OCI-LY7 (cell line): ENCODE measurements around the gene WWOX. TPM values are rescaled to one million over a fixed set of nuclear protein-coding genes. Genes with fewer than 3 reads are reported as not detected.

Experiments
- BruUV-seq: library from RNA; stranded (reverse); fragments of 400-500 nt; replicated peaks from 2 replicates; lab custom pipeline; 2021; lab: Mats Ljungman, UMichigan
- CTCF ChIA-PET: fragments of 300-600 bp; sonication (Branson Sonifier 250); formaldehyde crosslinking; loops from one replicate; lab custom pipeline; 2022; ENCODE audit warnings: antibody characterized with exemption; ENCODE audit not compliant: unreplicated experiment; lab: Charles Lee
- POLR2A ChIA-PET: fragments of 300-600 bp; sonication (Branson Sonifier 250); formaldehyde crosslinking; loops from one replicate; lab custom pipeline; 2022; ENCODE audit warnings: antibody characterized with exemption; lab: Charles Lee
- DNase-seq: peaks from one replicate; pipeline ENCODE4 v3.0.0-alpha.2; 2015; ENCODE audit warnings: low spot score
- H2AFZ ChIP-seq: fragments of 200-600 bp; sonication (generic), shearing (Covaris generic); 2 replicates; pipeline ENCODE4 v1.6.1; 2014; ENCODE audit warnings: mild to moderate bottlenecking, antibody characterized with exemption, low read length, moderate library complexity
- H3K27ac ChIP-seq: fragments of 200-600 bp; sonication (generic); 2 replicates; pipeline ENCODE4 v1.5.1; 2014; ENCODE audit warnings: mixed run types, low read depth, mild to moderate bottlenecking, moderate library complexity, low read length, inconsistent platforms; ENCODE audit not compliant: poor library complexity, severe bottlenecking
- H3K36me3 ChIP-seq: fragments of 200-600 bp; sonication (generic); 2 replicates; pipeline ENCODE4 v1.6.1; 2014; ENCODE audit warnings: mild to moderate bottlenecking, antibody characterized with exemption, low read length, moderate library complexity, mixed read lengths; ENCODE audit not compliant: insufficient read depth
- H3K4me1 ChIP-seq: fragments of 200-600 bp; sonication (generic); 2 replicates; pipeline ENCODE4 v1.5.1; 2014; ENCODE audit warnings: mild to moderate bottlenecking, low read length; ENCODE audit not compliant: insufficient read depth, poor library complexity, severe bottlenecking
- H3K4me2 ChIP-seq: fragments of 200-600 bp; sonication (generic); 2 replicates; pipeline ENCODE4 v1.6.1; 2014; ENCODE audit warnings: mild to moderate bottlenecking, low read length
- H3K4me3 ChIP-seq: fragments of 200-600 bp; sonication (generic); 2 replicates; pipeline ENCODE4 v1.5.1; 2014; ENCODE audit warnings: mild to moderate bottlenecking, low read depth, low read length; ENCODE audit not compliant: poor library complexity, severe bottlenecking
- H3K79me2 ChIP-seq: fragments of 200-600 bp; sonication (generic); 2 replicates; pipeline ENCODE4 v1.6.1; 2016; ENCODE audit warnings: low read depth, mild to moderate bottlenecking, low read length, moderate library complexity, mixed read lengths; ENCODE audit not compliant: insufficient read depth
- H3K9me2 ChIP-seq: fragments of 200-600 bp; sonication (generic); 2 replicates; pipeline ENCODE4 v1.6.1; 2016; ENCODE audit warnings: mild to moderate bottlenecking, low read length, mixed read lengths; ENCODE audit not compliant: insufficient read depth
- H3K9me3 ChIP-seq: fragments of 200-600 bp; sonication (generic); 2 replicates; pipeline ENCODE4 v1.6.1; 2014; ENCODE audit warnings: mild to moderate bottlenecking, mixed run types, low read length, mixed read lengths
- H4K20me1 ChIP-seq: fragments of 200-600 bp; sonication (generic); 2 replicates; pipeline ENCODE4 v1.6.1; 2014; ENCODE audit warnings: mild to moderate bottlenecking, antibody characterized with exemption, low read length, moderate library complexity, mixed read lengths; ENCODE audit not compliant: insufficient read depth
- CTCF ChIP-seq: fragments of 200-600 bp; sonication (generic); conservative IDR thresholded peaks from 2 replicates; pipeline ENCODE4 v1.5.1; 2014; ENCODE audit warnings: mild to moderate bottlenecking, antibody characterized with exemption, low read length, moderate library complexity, mixed read lengths
- EZH2phosphoT487 ChIP-seq: fragments of 200-600 bp; sonication (generic); IDR thresholded peaks from 2 replicates; pipeline ENCODE4 v1.6.1; 2018; ENCODE audit warnings: low read depth, borderline replicate concordance, mild to moderate bottlenecking, mixed run types, antibody characterized with exemption, low read length, moderate library complexity, mixed read lengths
- intact Hi-C: fragments of 100-400 bp; cut with micrococcal nuclease; formaldehyde crosslinking; loops from one replicate; pipeline ENCODE4 v1.10.0; 2022; ENCODE audit not compliant: unreplicated experiment
- total RNA-seq, 2 experiments: library from RNA; depleted of rRNA in 1 of 2; stranded (reverse); fragments of >200 nt in 1 of 2; shearing (Covaris generic) in 1 of 2; gene quantifications; 2 replicates each; pipeline ENCODE4 v1.2.3, GENCODE V29; 2014 to 2022

Gene WWOX
- total RNA-seq, 2 experiments from 2014 or later = 40.2 to 47.6 TPM

GRCh38 chr16:78785218-78785617 lies 685.8 kb downstream of the WWOX start:
- no peak overlapping the region for H2AFZ ChIP-seq
- no peak for DNase-seq
- no peaks in the 10 kb centered on the region for H3K4me1 ChIP-seq
- no peaks in the 10 kb centered on the region for H4K20me1 ChIP-seq
- no TSS peak for BruUV-seq
- H3K4me2 ChIP-seq = no peak overlapping the region
- H3K27ac ChIP-seq = no peak overlapping the region
- intact Hi-C loops = no loop called here
- CTCF ChIA-PET = no interaction called here
- no peaks in the 10 kb centered on the region for H3K79me2 ChIP-seq
- POLR2A ChIA-PET = interaction anchor here (1.0 kb wide), 1 partner anchor 24 kb away, joined by 3 read pairs; no protein-coding TSS in a partner anchor
- no peaks in the 10 kb centered on the region for H3K9me3 ChIP-seq
- H3K9me2 ChIP-seq = no peaks in the 10 kb centered on the region
- H3K4me3 ChIP-seq = no peak overlapping the region
- no peak for TF ChIP-seq EZH2phosphoT487
- TF ChIP-seq CTCF = no peak
- H3K36me3 ChIP-seq = no peaks in the 10 kb centered on the region

- Histone ChIP-seq H3K27ac (no peak overlapping the region), H3K79me2 (no peaks in the 10 kb centered on the region), H3K4me2 (no peak overlapping the region), H3K9me3 (no peaks in the 10 kb centered on the region), H4K20me1 (no peaks in the 10 kb centered on the region), H3K36me3 (no peaks in the 10 kb centered on the region), H3K4me1 (no peaks in the 10 kb centered on the region), H3K4me3 (no peak overlapping the region), H3K9me2 (no peaks in the 10 kb centered on the region), H2AFZ (no peak overlapping the region)
- DNase-seq = no peak
- intact Hi-C loops = no loop called here
- ChIA-PET POLR2A (no interaction called here), CTCF (no interaction called here)
- no TSS peak for BruUV-seq
- TF ChIP-seq CTCF (no peak), EZH2phosphoT487 (no peak)
Measured at GRCh38 chr16:78786635-78787034, 687.2 kb downstream of the WWOX start.

- Histone ChIP-seq H3K79me2 (no peaks in the 10 kb centered on the region), H2AFZ (no peak overlapping the region), H3K9me2 (no peaks in the 10 kb centered on the region), H4K20me1 (no peaks in the 10 kb centered on the region), H3K9me3 (no peaks in the 10 kb centered on the region), H3K4me3 (no peak overlapping the region), H3K36me3 (no peaks in the 10 kb centered on the region), H3K27ac (no peak overlapping the region), H3K4me2 (no peak overlapping the region), H3K4me1 (no peaks in the 10 kb centered on the region)
- CTCF ChIA-PET = no interaction called here
- BruUV-seq = no TSS peak
- intact Hi-C loops = no loop called here
- POLR2A ChIA-PET = interaction anchor here (0.5 to 0.6 kb wide), 2 partner anchors 10 to 753 kb away, joined by 3 to 4 read pairs; no protein-coding TSS in a partner anchor
- no peak for DNase-seq
- TF ChIP-seq CTCF (no peak), EZH2phosphoT487 (no peak)
Measured at GRCh38 chr16:78788276-78788675, 688.8 kb downstream of the WWOX start.
